Stimulated activated naive B cell treated with anti-CD40 and anti-IgM and Interleukin-4, amounts not matched to agents 10 μg/mL and 1 μg/mL and 100 μg/mL, for 72 hours (primary cell): Measurements from ENCODE around the gene EFCAB8.

ENCODE experiments used
- ATAC-seq, 2 donors: fragments of 150-1000 bp; cut with Tn5 transposase; replicated peaks; 2 replicates each; pipeline ENCODE4 v1.10.0; 2021; ENCODE audit warnings: moderate library complexity in 1 of 2
- DNase-seq: peaks from one replicate; pipeline ENCODE4 v3.0.0; 2021
- H3K27ac Mint-ChIP-seq: one replicate; pipeline ENCODE4 v1.8.0; 2022; ENCODE audit warnings: mild to moderate bottlenecking, mixed read lengths
- H3K27me3 Mint-ChIP-seq, 2 donors: one replicate each; pipeline ENCODE4 v1.8.0; 2022; ENCODE audit warnings: mixed read lengths in 2 of 2
- H3K36me3 Mint-ChIP-seq, 2 donors: one replicate each; pipeline ENCODE4 v1.8.0; 2022; ENCODE audit warnings: mixed read lengths in 2 of 2, mild to moderate bottlenecking in 1 of 2
- H3K4me1 Mint-ChIP-seq, 2 donors: one replicate each; pipeline ENCODE4 v1.8.0; 2022; ENCODE audit warnings: mixed read lengths in 2 of 2, mild to moderate bottlenecking in 1 of 2
- H3K4me3 Mint-ChIP-seq, 2 donors: one replicate each; pipeline ENCODE4 v1.8.0; 2022; ENCODE audit warnings: mild to moderate bottlenecking in 2 of 2, mixed read lengths in 2 of 2, moderate library complexity in 1 of 2
- H3K9me3 Mint-ChIP-seq, 2 donors: one replicate each; pipeline ENCODE4 v1.8.0; 2022; ENCODE audit warnings: mixed read lengths in 2 of 2, mild to moderate bottlenecking in 1 of 2

Gene EFCAB8

GRCh38 chr20:32906871-32907495, 48.3 kb downstream of the EFCAB8 start:
- peaks cover 2 to 3% of the 10 kb centered on the region in 2 donors for H3K36me3 Mint-ChIP-seq
- no peak overlapping the region for H3K27ac Mint-ChIP-seq
- no peak overlapping the region for H3K4me3 Mint-ChIP-seq
- no peak for ATAC-seq
- no peaks in the 10 kb centered on the region for H3K9me3 Mint-ChIP-seq
- peaks cover 0 to 2% of the 10 kb centered on the region in 2 donors for H3K4me1 Mint-ChIP-seq
- H3K27me3 Mint-ChIP-seq, result no peaks in the 10 kb centered on the region
- DNase-seq, result no peak

- DNase-seq, result no peak
- Mint-ChIP-seq H3K27me3 (no peaks in the 10 kb centered on the region), H3K27ac (no peak overlapping the region), H3K9me3 (no peaks in the 10 kb centered on the region), H3K4me1 (no peaks in the 10 kb centered on the region), H3K36me3 (peaks cover 2 to 3% of the 10 kb centered on the region in 2 donors), H3K4me3 (no peak overlapping the region)
- no peak for ATAC-seq
These were observed 49.2 kb downstream of the EFCAB8 start for GRCh38 chr20:32907886-32908285.

- no peak for ATAC-seq
- Mint-ChIP-seq H3K27me3 (no peaks in the 10 kb centered on the region), H3K4me3 (no peak overlapping the region), H3K4me1 (no peaks in the 10 kb centered on the region), H3K36me3 (peaks cover 2 to 3% of the 10 kb centered on the region in 2 donors), H3K9me3 (no peaks in the 10 kb centered on the region), H3K27ac (no peak overlapping the region)
- no peak for DNase-seq
These were observed 49.9 kb downstream of the EFCAB8 start for GRCh38 chr20:32908334-32909292.

GRCh38 chr20:32909451-32909850, 50.7 kb downstream of the EFCAB8 start:
- Mint-ChIP-seq H3K36me3 (peaks cover 4 to 6% of the 10 kb centered on the region in 2 donors), H3K27ac (no peak overlapping the region), H3K27me3 (no peaks in the 10 kb centered on the region), H3K9me3 (peaks cover 0 to 2% of the 10 kb centered on the region in 2 donors), H3K4me1 (no peaks in the 10 kb centered on the region), H3K4me3 (no peak overlapping the region)
- no peak for DNase-seq
- no peak for ATAC-seq

GRCh38 chr20:32909896-32910571, 51.3 kb downstream of the EFCAB8 start:
- H3K4me1 Mint-ChIP-seq, result no peaks in the 10 kb centered on the region
- DNase-seq (no peak), ATAC-seq (no peak)
- H3K4me3 Mint-ChIP-seq, result no peak overlapping the region
- H3K27me3 Mint-ChIP-seq, result no peaks in the 10 kb centered on the region
- H3K9me3 Mint-ChIP-seq, result peaks cover 2 to 3% of the 10 kb centered on the region in 2 donors
- peaks cover 5 to 7% of the 10 kb centered on the region in 2 donors for H3K36me3 Mint-ChIP-seq
- H3K27ac Mint-ChIP-seq, result no peak overlapping the region

- peaks cover 9 to 13% of the 10 kb centered on the region in 2 donors for H3K36me3 Mint-ChIP-seq
- ATAC-seq (no peak), DNase-seq (no peak)
- no peak overlapping the region for H3K4me3 Mint-ChIP-seq
- H3K27me3 Mint-ChIP-seq, result no peaks in the 10 kb centered on the region
- H3K4me1 Mint-ChIP-seq, result no peaks in the 10 kb centered on the region
- peaks cover 7 to 8% of the 10 kb centered on the region in 2 donors for H3K9me3 Mint-ChIP-seq
- H3K27ac Mint-ChIP-seq, result no peak overlapping the region
These were observed 52.6 kb downstream of the EFCAB8 start for GRCh38 chr20:32911355-32911754.

GRCh38 chr20:32912688-32913087, 54.0 kb downstream of the EFCAB8 start:
- no peak overlapping the region for H3K27ac Mint-ChIP-seq
- peaks cover 11 to 18% of the 10 kb centered on the region in 2 donors for H3K36me3 Mint-ChIP-seq
- H3K4me3 Mint-ChIP-seq, result no peak overlapping the region
- ATAC-seq (no peak), DNase-seq (no peak)
- peaks cover 9 to 11% of the 10 kb centered on the region in 2 donors for H3K9me3 Mint-ChIP-seq
- no peaks in the 10 kb centered on the region for H3K4me1 Mint-ChIP-seq
- no peaks in the 10 kb centered on the region for H3K27me3 Mint-ChIP-seq

GRCh38 chr20:32914031-32914430, 55.3 kb downstream of the EFCAB8 start:
- ATAC-seq, result no peak
- Mint-ChIP-seq H3K4me3 (no peak overlapping the region), H3K27me3 (no peaks in the 10 kb centered on the region), H3K27ac (no peak overlapping the region), H3K4me1 (no peaks in the 10 kb centered on the region), H3K36me3 (peaks cover 11 to 18% of the 10 kb centered on the region in 2 donors), H3K9me3 (peaks cover 9 to 11% of the 10 kb centered on the region in 2 donors)
- DNase-seq, result no peak

- Mint-ChIP-seq H3K9me3 (peaks cover 14 to 16% of the 10 kb centered on the region in 2 donors), H3K36me3 (peaks cover 15 to 22% of the 10 kb centered on the region in 2 donors), H3K27me3 (no peaks in the 10 kb centered on the region), H3K4me1 (no peaks in the 10 kb centered on the region), H3K4me3 (no peak overlapping the region), H3K27ac (no peak overlapping the region)
- no peak for ATAC-seq
- DNase-seq, result no peak
These were observed 58.6 kb downstream of the EFCAB8 start for GRCh38 chr20:32917191-32917950.

GRCh38 chr20:32918296-32918695, 59.6 kb downstream of the EFCAB8 start:
- no peaks in the 10 kb centered on the region for H3K27me3 Mint-ChIP-seq
- no peak overlapping the region for H3K4me3 Mint-ChIP-seq
- DNase-seq, result no peak
- peaks cover 15 to 22% of the 10 kb centered on the region in 2 donors for H3K36me3 Mint-ChIP-seq
- H3K27ac Mint-ChIP-seq, result no peak overlapping the region
- ATAC-seq, result no peak
- H3K4me1 Mint-ChIP-seq, result no peaks in the 10 kb centered on the region
- peaks cover 14 to 16% of the 10 kb centered on the region in 2 donors for H3K9me3 Mint-ChIP-seq

- Mint-ChIP-seq H3K27ac (no peak overlapping the region), H3K4me3 (no peak overlapping the region), H3K36me3 (peaks cover 15 to 22% of the 10 kb centered on the region in 2 donors), H3K9me3 (peaks cover 14 to 16% of the 10 kb centered on the region in 2 donors), H3K4me1 (no peaks in the 10 kb centered on the region), H3K27me3 (no peaks in the 10 kb centered on the region)
- ATAC-seq (no peak), DNase-seq (no peak)
These were observed 60.0 kb downstream of the EFCAB8 start for GRCh38 chr20:32918751-32919150.

- H3K4me3 Mint-ChIP-seq, result no peak overlapping the region
- H3K27me3 Mint-ChIP-seq, result no peaks in the 10 kb centered on the region
- ATAC-seq (no peak), DNase-seq (no peak)
- no peaks in the 10 kb centered on the region for H3K4me1 Mint-ChIP-seq
- H3K9me3 Mint-ChIP-seq, result peaks cover 10 to 14% of the 10 kb centered on the region in 2 donors
- peaks cover 12 to 18% of the 10 kb centered on the region in 2 donors for H3K36me3 Mint-ChIP-seq
- no peak overlapping the region for H3K27ac Mint-ChIP-seq
These were observed 61.3 kb downstream of the EFCAB8 start for GRCh38 chr20:32920066-32920465.

GRCh38 chr20:32920530-32921298, 62.0 kb downstream of the EFCAB8 start:
- Mint-ChIP-seq H3K4me3 (no peak overlapping the region), H3K36me3 (peaks cover 8 to 14% of the 10 kb centered on the region in 2 donors), H3K9me3 (peaks cover 6 to 9% of the 10 kb centered on the region in 2 donors), H3K27ac (no peak overlapping the region), H3K27me3 (no peaks in the 10 kb centered on the region), H3K4me1 (no peaks in the 10 kb centered on the region)
- ATAC-seq (no peak), DNase-seq (no peak)
